ENCODE measurements around the gene LRIF1.

- no peak for TF ChIP-seq CTCF (IDR thresholded peaks at IDR 0.05)
- TF ChIP-seq POLR2A (IDR thresholded peaks at IDR 0.05): no peak
- no peak for TF ChIP-seq EP300 (IDR thresholded peaks at IDR 0.05)
- no peak for TF ChIP-seq POLR2AphosphoS5 (IDR thresholded peaks at IDR 0.05)
These were observed 44.3 kb upstream of the LRIF1 start for GRCh38 chr1:111008031-111008430.
